Osteoblast (primary cell): Measurements from ENCODE around the gene CACNA1H. TPM values are rescaled to one million over a fixed set of nuclear protein-coding genes. Genes with fewer than 3 reads are reported as not detected.

Source experiments
- DNase-seq: peaks from one replicate; pipeline ENCODE4 v3.0.0; 2011; ENCODE audit warnings: low spot score, mixed read lengths; ENCODE audit not compliant: insufficient read length; ENCODE audit errors: missing footprints
- H2AFZ ChIP-seq: 2 replicates; pipeline ENCODE4 v1.6.0; 2011; ENCODE audit warnings: mild to moderate bottlenecking, low read length
- H3K27ac ChIP-seq: 2 replicates; pipeline ENCODE4 v1.5.1; 2011; ENCODE audit warnings: mild to moderate bottlenecking, low read depth, low read length, moderate library complexity
- H3K27me3 ChIP-seq: 2 replicates; pipeline ENCODE4 v1.6.0; 2012; ENCODE audit warnings: mild to moderate bottlenecking, control low read depth, inconsistent platforms, low read length, moderate library complexity; ENCODE audit not compliant: insufficient read depth
- H3K36me3 ChIP-seq: 2 replicates; pipeline ENCODE4 v1.5.1; 2011; ENCODE audit warnings: mild to moderate bottlenecking, low read length, control low read depth, moderate library complexity; ENCODE audit not compliant: insufficient read depth
- H3K4me1 ChIP-seq: 2 replicates; pipeline ENCODE4 v1.5.1; 2011; ENCODE audit warnings: mild to moderate bottlenecking, low read length, control low read depth, moderate library complexity; ENCODE audit not compliant: insufficient read depth
- H3K4me2 ChIP-seq: 2 replicates; pipeline ENCODE4 v1.6.0; 2011; ENCODE audit warnings: mild to moderate bottlenecking, low read length; ENCODE audit not compliant: insufficient read depth
- H3K4me3 ChIP-seq: fragments of 200-600 bp; sonication (generic); 3 replicates; pipeline ENCODE4 v1.5.1; 2012; ENCODE audit warnings: mild to moderate bottlenecking, low read length, inconsistent platforms; ENCODE audit not compliant: insufficient read depth
- H3K79me2 ChIP-seq: 2 replicates; pipeline ENCODE4 v1.6.0; 2012; ENCODE audit warnings: mild to moderate bottlenecking, low read length, control low read depth, inconsistent platforms; ENCODE audit not compliant: insufficient read depth
- H3K9me3 ChIP-seq: 2 replicates; pipeline ENCODE4 v1.5.1; 2011; ENCODE audit warnings: low read depth, low read length, control low read depth
- H4K20me1 ChIP-seq: 2 replicates; pipeline ENCODE4 v1.6.0; 2012; ENCODE audit warnings: mild to moderate bottlenecking, low read length, control low read depth; ENCODE audit not compliant: insufficient read depth
- CTCF ChIP-seq: IDR thresholded peaks from 2 replicates; pipeline ENCODE4 v1.5.1; 2011; ENCODE audit warnings: mild to moderate bottlenecking, low read depth, low read length, moderate library complexity; ENCODE audit errors: extremely low read depth
- total RNA-seq: library from RNA; depleted of rRNA; stranded (reverse); fragments of >200 nt; gene quantifications from 2 replicates; pipeline ENCODE4 v1.2.3, GENCODE V29; 2012

Gene CACNA1H
- total RNA-seq, 1 donor: under 0.01 TPM

GRCh38 chr16:1212616-1213194 lies 59.8 kb downstream of the CACNA1H start:
- Histone ChIP-seq H3K79me2 (no peaks in the 10 kb centered on the region), H2AFZ (no peak overlapping the region), H3K36me3 (no peaks in the 10 kb centered on the region), H3K4me3 (no peak overlapping the region), H3K27me3 (no peaks in the 10 kb centered on the region), H3K9me3 (no peaks in the 10 kb centered on the region), H3K27ac (no peak overlapping the region), H3K4me2 (no peak overlapping the region), H3K4me1 (no peaks in the 10 kb centered on the region), H4K20me1 (no peaks in the 10 kb centered on the region)
- DNase-seq: no peak
- TF ChIP-seq CTCF: no peak

- TF ChIP-seq CTCF: no peak
- Histone ChIP-seq H3K79me2 (no peaks in the 10 kb centered on the region), H2AFZ (no peak overlapping the region), H3K9me3 (no peaks in the 10 kb centered on the region), H3K4me2 (no peak overlapping the region), H3K4me3 (no peak overlapping the region), H4K20me1 (no peaks in the 10 kb centered on the region), H3K27ac (no peak overlapping the region), H3K4me1 (no peaks in the 10 kb centered on the region), H3K27me3 (no peaks in the 10 kb centered on the region), H3K36me3 (no peaks in the 10 kb centered on the region)
- DNase-seq: no peak
Measured at GRCh38 chr16:1213231-1213630, 60.3 kb downstream of the CACNA1H start.

- Histone ChIP-seq H3K9me3 (no peaks in the 10 kb centered on the region), H4K20me1 (no peaks in the 10 kb centered on the region), H3K79me2 (no peaks in the 10 kb centered on the region), H3K27ac (no peak overlapping the region), H3K36me3 (no peaks in the 10 kb centered on the region), H2AFZ (no peak overlapping the region), H3K4me2 (no peak overlapping the region), H3K4me1 (no peaks in the 10 kb centered on the region), H3K27me3 (no peaks in the 10 kb centered on the region), H3K4me3 (no peak overlapping the region)
- TF ChIP-seq CTCF: no peak
- DNase-seq: no peak
Measured at GRCh38 chr16:1213796-1214372, 61.0 kb downstream of the CACNA1H start.

- Histone ChIP-seq H2AFZ (no peak overlapping the region), H3K4me2 (no peak overlapping the region), H3K9me3 (no peaks in the 10 kb centered on the region), H3K4me3 (no peak overlapping the region), H3K27me3 (no peaks in the 10 kb centered on the region), H4K20me1 (no peaks in the 10 kb centered on the region), H3K4me1 (no peaks in the 10 kb centered on the region), H3K79me2 (no peaks in the 10 kb centered on the region), H3K36me3 (no peaks in the 10 kb centered on the region), H3K27ac (no peak overlapping the region)
- TF ChIP-seq CTCF: no peak
- no peak for DNase-seq
Measured at GRCh38 chr16:1214719-1215118, 61.8 kb downstream of the CACNA1H start.
